Endothelial cell of umbilical vein (primary cell): ENCODE measurements around the gene SPDYE4. TPM values are rescaled to one million over a fixed set of nuclear protein-coding genes. Genes with fewer than 3 reads are reported as not detected.

Source experiments
- BruUV-seq: library from RNA; stranded (reverse); fragments of 400-500 nt; replicated peaks from 2 replicates; lab custom pipeline; 2021; lab: Mats Ljungman, UMichigan
- CTCF ChIA-PET: fragments of 300-600, 350-600 bp; sonication (Branson Sonifier 250); formaldehyde crosslinking; loops from one replicate; lab custom pipeline; 2021; ENCODE audit warnings: antibody characterized with exemption, inconsistent platforms; lab: Charles Lee
- POLR2A ChIA-PET: fragments of 300-600, 350-600 bp; sonication (Branson Sonifier 250); formaldehyde crosslinking; loops from one replicate; lab custom pipeline; 2021; ENCODE audit warnings: antibody characterized with exemption, inconsistent platforms; lab: Charles Lee
- DNase-seq: peaks from one replicate; pipeline ENCODE4 v3.0.0-alpha.2; 2011; ENCODE audit warnings: low read depth, low spot score
- FAIRE-seq: peaks from 2 replicates; lab custom pipeline; 2011; peaks lifted over from hg19 to GRCh38; lab: Jason Lieb, UNC
- H2AFZ ChIP-seq: 2 replicates; pipeline ENCODE4 v1.6.0; 2012; ENCODE audit warnings: low read depth, low read length, control low read depth, inconsistent platforms
- H3K27ac ChIP-seq: 2 replicates; pipeline ENCODE4 v1.5.1; 2011; ENCODE audit warnings: low read depth, mild to moderate bottlenecking, control low read depth, low read length, moderate library complexity; ENCODE audit not compliant: insufficient read depth
- H3K27me3 ChIP-seq, 2 experiments: 2 replicates each; pipeline versions ENCODE4 v1.6.0 to v1.6.1; 2011; ENCODE audit warnings: low read length in 2 of 2, mixed read lengths in 1 of 2; ENCODE audit not compliant: control insufficient read depth in 2 of 2, insufficient read depth in 2 of 2
- H3K36me3 ChIP-seq, 2 experiments: 2 replicates in 1 of 2; 3 replicates in 1 of 2; pipeline ENCODE4 v1.5.1; 2011; ENCODE audit warnings: low read length in 2 of 2, mild to moderate bottlenecking in 1 of 2, moderate library complexity in 1 of 2; ENCODE audit not compliant: control insufficient read depth in 2 of 2, insufficient read depth in 2 of 2; ENCODE audit errors: extremely low read depth in 1 of 2
- H3K4me1 ChIP-seq: 3 replicates; pipeline ENCODE4 v1.5.1; 2011; ENCODE audit warnings: mild to moderate bottlenecking, low read length; ENCODE audit not compliant: control insufficient read depth, insufficient read depth; ENCODE audit errors: extremely low read depth
- H3K4me2 ChIP-seq: 2 replicates; pipeline ENCODE4 v1.6.1; 2011; ENCODE audit warnings: low read length, control low read depth, mixed read lengths; ENCODE audit not compliant: insufficient read depth
- H3K4me3 ChIP-seq, 3 experiments: fragments of 200-600 bp in 1 of 3; sonication (generic), shearing (Covaris generic) in 1 of 3; replicated peaks in 1 of 3; 2 replicates each; pipeline ENCODE4 v1.5.1; 2011 to 2016; ENCODE audit warnings: control low read depth in 3 of 3, low read length in 3 of 3, mild to moderate bottlenecking in 2 of 3, inconsistent platforms in 1 of 3, low read depth in 1 of 3, moderate library complexity in 1 of 3; ENCODE audit not compliant: insufficient read depth in 1 of 3
- H3K79me2 ChIP-seq: 2 replicates; pipeline ENCODE4 v1.6.0; 2012; ENCODE audit warnings: low read length, inconsistent platforms; ENCODE audit not compliant: control insufficient read depth, insufficient read depth
- H3K9ac ChIP-seq: replicated peaks from 2 replicates; pipeline ENCODE3; 2011; ENCODE audit warnings: low read length, control low read depth; ENCODE audit not compliant: insufficient read depth; ENCODE audit errors: extremely low read depth
- H3K9me1 ChIP-seq: replicated peaks from 3 replicates; pipeline ENCODE4 v1.6.0; 2011; ENCODE audit warnings: mild to moderate bottlenecking, low read length; ENCODE audit not compliant: control insufficient read depth, insufficient read depth; ENCODE audit errors: extremely low read depth
- H3K9me3 ChIP-seq: replicated peaks from 2 replicates; pipeline ENCODE4 v1.5.1; 2012; ENCODE audit warnings: low read length, inconsistent platforms; ENCODE audit not compliant: control insufficient read depth, insufficient read depth
- H4K20me1 ChIP-seq: replicated peaks from 2 replicates; pipeline ENCODE3; 2011; ENCODE audit warnings: mild to moderate bottlenecking, low read length; ENCODE audit not compliant: control insufficient read depth, insufficient read depth; ENCODE audit errors: extremely low read depth
- EZH2 ChIP-seq: IDR thresholded peaks from 2 replicates; pipeline ENCODE4 v1.6.1; 2012; ENCODE audit warnings: borderline replicate concordance, low read depth, mild to moderate bottlenecking, moderate library complexity, low read length, inconsistent platforms; ENCODE audit not compliant: severe bottlenecking
- FOS ChIP-seq: IDR thresholded peaks from 2 replicates; pipeline ENCODE4 v1.6.1; 2011; ENCODE audit warnings: mild to moderate bottlenecking, low read length, moderate library complexity, borderline replicate concordance; ENCODE audit not compliant: insufficient read depth
- GATA2 ChIP-seq: IDR thresholded peaks from 2 replicates; pipeline ENCODE4 v1.7.0; 2011; ENCODE audit warnings: low read depth, mild to moderate bottlenecking, moderate library complexity, mixed read lengths, low read length; ENCODE audit not compliant: insufficient read length, insufficient read depth
- JUN ChIP-seq: IDR thresholded peaks from 2 replicates; pipeline ENCODE4 v1.6.1; 2011; ENCODE audit warnings: borderline replicate concordance, low read depth; ENCODE audit not compliant: insufficient read length, insufficient read depth
- MYC ChIP-seq: IDR thresholded peaks from one replicate; pipeline ENCODE4 v1.6.1; 2011; ENCODE audit warnings: mild to moderate bottlenecking, low read depth, low read length
- POLR2A ChIP-seq: IDR thresholded peaks from 2 replicates; pipeline ENCODE4 v1.6.1; 2012; ENCODE audit warnings: low read depth, mild to moderate bottlenecking, control low read depth, low read length
- POLR2AphosphoS5 ChIP-seq: IDR thresholded peaks from 2 replicates; pipeline ENCODE4 v1.6.1; 2012; ENCODE audit warnings: low read depth, mild to moderate bottlenecking, control low read depth, low read length, moderate library complexity; ENCODE audit not compliant: insufficient read depth
- dilution Hi-C: fragments of 300-500 bp; cut with MboI; formaldehyde crosslinking; loops from one replicate; pipeline ENCODE4 v1.15.0; 2019; ENCODE audit warnings: low sequenced_read_pairs; ENCODE audit not compliant: extremely low pct_ligation_motif_present
- intact Hi-C: fragments of 100-400 bp; cut with micrococcal nuclease; formaldehyde crosslinking; loops from one replicate; pipeline ENCODE4 v1.10.0; 2022
- polyA plus RNA-seq, 4 experiments: library from polyadenylated mRNA; depleted of rRNA in 3 of 4; stranded (reverse) in 3 of 4; unstranded in 1 of 4; fragments of >200 nt; gene quantifications; 2 replicates each; pipeline versions ENCODE4 v1.2.1 to v1.2.3, GENCODE V29; 2011 to 2012; ENCODE audit warnings: missing spikeins in 1 of 4
- total RNA-seq: library from RNA; stranded (reverse); gene quantifications from 2 replicates; pipeline ENCODE4 v1.2.3, GENCODE V29; 2021
- TF ChIP-seq, protein P1 (sequence below), 2 donors: IDR thresholded peaks; 1 replicate in 1 of 2; 2 replicates in 1 of 2; pipeline ENCODE4 v1.5.1; 2011; ENCODE audit warnings: low read length in 2 of 2, mild to moderate bottlenecking in 2 of 2, moderate library complexity in 2 of 2, control low read depth in 1 of 2, inconsistent platforms in 1 of 2, low read depth in 1 of 2; ENCODE audit not compliant: insufficient read depth in 1 of 2; ENCODE audit errors: extremely low read depth in 1 of 2
- TF ChIP-seq, protein P2 (sequence below): IDR thresholded peaks from 2 replicates; pipeline ENCODE4 v1.6.1; 2011; ENCODE audit not compliant: insufficient read depth, insufficient read length

Gene SPDYE4
- total and polyA plus RNA-seq, 2 donors (not counting 3 experiments of a cell fraction or from before 2014, with no cell fraction given): not detected

DNA sequence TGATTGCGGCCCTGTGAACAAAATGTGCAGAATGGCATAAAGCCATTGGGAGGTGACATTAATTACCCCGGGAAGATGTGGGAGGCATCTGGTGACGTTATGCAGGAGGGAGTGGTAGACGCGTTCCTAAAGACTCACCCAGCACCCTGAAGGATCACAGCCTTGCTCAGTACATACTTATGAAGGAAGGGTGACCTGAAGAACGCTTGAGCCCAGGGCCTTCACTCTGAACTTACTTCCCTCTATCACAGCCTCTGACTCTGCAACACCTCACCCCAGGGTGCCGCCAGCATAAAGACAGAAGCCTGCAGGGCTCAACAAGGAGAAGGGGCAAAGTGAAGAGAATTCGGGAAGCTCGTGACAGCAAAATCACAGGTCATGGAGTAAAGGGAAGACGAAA lies 31.4 kb upstream of the SPDYE4 start:
- Histone ChIP-seq H3K9me1 (no peaks in the 10 kb centered on the region), H3K36me3 (no peaks in the 10 kb centered on the region), H3K4me2 (no peak overlapping the region), H3K27ac (no peak overlapping the region), H3K4me3 (no peak overlapping the region), H2AFZ (no peak overlapping the region), H3K4me1 (no peaks in the 10 kb centered on the region), H3K9ac (no peak overlapping the region), H3K9me3 (no peaks in the 10 kb centered on the region), H3K27me3 (no peaks in the 10 kb centered on the region), H4K20me1 (no peaks in the 10 kb centered on the region), H3K79me2 (no peaks in the 10 kb centered on the region)
- CTCF ChIA-PET: no interaction called here
- intact Hi-C loops (no loop called here), dilution Hi-C loops (no loop called here)
- no peak for FAIRE-seq
- POLR2A ChIA-PET: no interaction called here
- no peak for DNase-seq
- TF ChIP-seq EZH2 (no peak), MYC (no peak), POLR2AphosphoS5 (no peak), JUN (no peak), POLR2A (no peak), FOS (no peak), GATA2 (no peak)
- TF ChIP-seq, protein P1, sequence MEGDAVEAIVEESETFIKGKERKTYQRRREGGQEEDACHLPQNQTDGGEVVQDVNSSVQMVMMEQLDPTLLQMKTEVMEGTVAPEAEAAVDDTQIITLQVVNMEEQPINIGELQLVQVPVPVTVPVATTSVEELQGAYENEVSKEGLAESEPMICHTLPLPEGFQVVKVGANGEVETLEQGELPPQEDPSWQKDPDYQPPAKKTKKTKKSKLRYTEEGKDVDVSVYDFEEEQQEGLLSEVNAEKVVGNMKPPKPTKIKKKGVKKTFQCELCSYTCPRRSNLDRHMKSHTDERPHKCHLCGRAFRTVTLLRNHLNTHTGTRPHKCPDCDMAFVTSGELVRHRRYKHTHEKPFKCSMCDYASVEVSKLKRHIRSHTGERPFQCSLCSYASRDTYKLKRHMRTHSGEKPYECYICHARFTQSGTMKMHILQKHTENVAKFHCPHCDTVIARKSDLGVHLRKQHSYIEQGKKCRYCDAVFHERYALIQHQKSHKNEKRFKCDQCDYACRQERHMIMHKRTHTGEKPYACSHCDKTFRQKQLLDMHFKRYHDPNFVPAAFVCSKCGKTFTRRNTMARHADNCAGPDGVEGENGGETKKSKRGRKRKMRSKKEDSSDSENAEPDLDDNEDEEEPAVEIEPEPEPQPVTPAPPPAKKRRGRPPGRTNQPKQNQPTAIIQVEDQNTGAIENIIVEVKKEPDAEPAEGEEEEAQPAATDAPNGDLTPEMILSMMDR (IDR thresholded peaks at IDR 0.05; ENCODE audit: extremely low read depth in 1 of 2, insufficient read depth in 1 of 2, low read depth in 1 of 2, low read length in 2 of 2): no peak
- TF ChIP-seq, protein P2, sequence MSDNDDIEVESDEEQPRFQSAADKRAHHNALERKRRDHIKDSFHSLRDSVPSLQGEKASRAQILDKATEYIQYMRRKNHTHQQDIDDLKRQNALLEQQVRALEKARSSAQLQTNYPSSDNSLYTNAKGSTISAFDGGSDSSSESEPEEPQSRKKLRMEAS: no peak
- no TSS peak for BruUV-seq
